ENCODE measurements around the gene DCUN1D3.

GRCh38 chr16:20844588-20844987, 55.6 kb downstream of the DCUN1D3 start:
- TF ChIP-seq POLR2A (IDR thresholded peaks at IDR 0.05; ENCODE audit: low read depth, low read length), result no peak
- TF ChIP-seq, protein P1, sequence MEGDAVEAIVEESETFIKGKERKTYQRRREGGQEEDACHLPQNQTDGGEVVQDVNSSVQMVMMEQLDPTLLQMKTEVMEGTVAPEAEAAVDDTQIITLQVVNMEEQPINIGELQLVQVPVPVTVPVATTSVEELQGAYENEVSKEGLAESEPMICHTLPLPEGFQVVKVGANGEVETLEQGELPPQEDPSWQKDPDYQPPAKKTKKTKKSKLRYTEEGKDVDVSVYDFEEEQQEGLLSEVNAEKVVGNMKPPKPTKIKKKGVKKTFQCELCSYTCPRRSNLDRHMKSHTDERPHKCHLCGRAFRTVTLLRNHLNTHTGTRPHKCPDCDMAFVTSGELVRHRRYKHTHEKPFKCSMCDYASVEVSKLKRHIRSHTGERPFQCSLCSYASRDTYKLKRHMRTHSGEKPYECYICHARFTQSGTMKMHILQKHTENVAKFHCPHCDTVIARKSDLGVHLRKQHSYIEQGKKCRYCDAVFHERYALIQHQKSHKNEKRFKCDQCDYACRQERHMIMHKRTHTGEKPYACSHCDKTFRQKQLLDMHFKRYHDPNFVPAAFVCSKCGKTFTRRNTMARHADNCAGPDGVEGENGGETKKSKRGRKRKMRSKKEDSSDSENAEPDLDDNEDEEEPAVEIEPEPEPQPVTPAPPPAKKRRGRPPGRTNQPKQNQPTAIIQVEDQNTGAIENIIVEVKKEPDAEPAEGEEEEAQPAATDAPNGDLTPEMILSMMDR (IDR thresholded peaks at IDR 0.05; ENCODE audit: extremely low read depth in 1 of 2, insufficient read depth in 1 of 2, low read depth in 1 of 2, low read length in 2 of 2), result no peak
- TF ChIP-seq EZH2 (IDR thresholded peaks at IDR 0.05; ENCODE audit: borderline replicate concordance, low read depth, low read length, severe bottlenecking), result no peak
- no peak for TF ChIP-seq POLR2AphosphoS5 (IDR thresholded peaks at IDR 0.05; ENCODE audit: insufficient read depth, low read depth, low read length)
- TF ChIP-seq JUN (IDR thresholded peaks at IDR 0.05; ENCODE audit: borderline replicate concordance, insufficient read depth, insufficient read length, low read depth), result no peak
- TF ChIP-seq MAX (IDR thresholded peaks at IDR 0.05; ENCODE audit: insufficient read depth, insufficient read length), result no peak
- TF ChIP-seq FOS (IDR thresholded peaks at IDR 0.05; ENCODE audit: borderline replicate concordance, insufficient read depth, low read length), result no peak
- TF ChIP-seq MYC (IDR thresholded peaks at IDR 0.05; ENCODE audit: low read depth, low read length), result no peak

Data from endothelial cell of umbilical vein (primary cell).